ENCODE data around the gene TBXAS1.

TBXAS1 gene

GRCh38 chr7:139799586-139799985 lies 29.5 kb upstream of the TBXAS1 start:
- no peak for DNase-seq (ENCODE audit: low read depth, low spot score)
- H3K4me3 ChIP-seq, result no peak overlapping the region
- no peak overlapping the region for H3K27ac ChIP-seq
- no peak overlapping the region for H3K9ac ChIP-seq (ENCODE audit: insufficient read length)
- TF ChIP-seq POLR2AphosphoS5 (IDR thresholded peaks at IDR 0.05; ENCODE audit: borderline replicate concordance, low read depth, low read length) (no peak), FOXP2 (optimal IDR thresholded peaks at IDR 0.05; ENCODE audit: control extremely low read depth, extremely low read length, insufficient read depth) (no peak), EZH2 (IDR thresholded peaks at IDR 0.05) (no peak)
- H3K36me3 ChIP-seq (ENCODE audit: insufficient read depth, low read length), result no peaks in the 10 kb centered on the region
- H3K9me3 ChIP-seq (ENCODE audit: low read depth, low read length), result no peaks in the 10 kb centered on the region

- TF ChIP-seq FOXP2 (optimal IDR thresholded peaks at IDR 0.05; ENCODE audit: control extremely low read depth, extremely low read length, insufficient read depth) (no peak), POLR2AphosphoS5 (IDR thresholded peaks at IDR 0.05; ENCODE audit: borderline replicate concordance, low read depth, low read length) (no peak), EZH2 (IDR thresholded peaks at IDR 0.05) (no peak)
- H3K27ac ChIP-seq, result no peak overlapping the region
- no peak overlapping the region for H3K9ac ChIP-seq (ENCODE audit: insufficient read length)
- no peak overlapping the region for H3K4me3 ChIP-seq
- no peak for DNase-seq (ENCODE audit: low read depth, low spot score)
- H3K9me3 ChIP-seq (ENCODE audit: low read depth, low read length), result no peaks in the 10 kb centered on the region
- H3K36me3 ChIP-seq (ENCODE audit: insufficient read depth, low read length), result no peaks in the 10 kb centered on the region
Measured at GRCh38 chr7:139804571-139804970, 24.5 kb upstream of the TBXAS1 start.

GRCh38 chr7:139807009-139807408 lies 22.1 kb upstream of the TBXAS1 start:
- TF ChIP-seq EZH2 (IDR thresholded peaks at IDR 0.05), result no peak
- no peak for TF ChIP-seq POLR2AphosphoS5 (IDR thresholded peaks at IDR 0.05; ENCODE audit: borderline replicate concordance, low read depth, low read length)
- TF ChIP-seq FOXP2 (optimal IDR thresholded peaks at IDR 0.05; ENCODE audit: control extremely low read depth, extremely low read length, insufficient read depth), result no peak
- H3K9me3 ChIP-seq (ENCODE audit: low read depth, low read length), result no peaks in the 10 kb centered on the region
- no peak overlapping the region for H3K4me3 ChIP-seq
- H3K9ac ChIP-seq (ENCODE audit: insufficient read length), result no peak overlapping the region
- H3K27ac ChIP-seq, result no peak overlapping the region
- DNase-seq (ENCODE audit: low read depth, low spot score), result no peak
- no peaks in the 10 kb centered on the region for H3K36me3 ChIP-seq (ENCODE audit: insufficient read depth, low read length)

- Histone ChIP-seq H3K4me3 (no peak overlapping the region), H3K36me3 (ENCODE audit: insufficient read depth, low read length) (no peaks in the 10 kb centered on the region), H3K27ac (no peak overlapping the region), H3K9ac (ENCODE audit: insufficient read length) (no peak overlapping the region), H3K9me3 (ENCODE audit: low read depth, low read length) (no peaks in the 10 kb centered on the region)
- DNase-seq (ENCODE audit: low read depth, low spot score), result no peak
- no peak for TF ChIP-seq POLR2AphosphoS5 (IDR thresholded peaks at IDR 0.05; ENCODE audit: borderline replicate concordance, low read depth, low read length)
- no peak for TF ChIP-seq EZH2 (IDR thresholded peaks at IDR 0.05)
- no peak for TF ChIP-seq FOXP2 (optimal IDR thresholded peaks at IDR 0.05; ENCODE audit: control extremely low read depth, extremely low read length, insufficient read depth)
Measured at GRCh38 chr7:139808427-139808826, 20.6 kb upstream of the TBXAS1 start.

- Histone ChIP-seq H3K9ac (ENCODE audit: insufficient read length) (no peak overlapping the region), H3K36me3 (ENCODE audit: insufficient read depth, low read length) (no peaks in the 10 kb centered on the region), H3K9me3 (ENCODE audit: low read depth, low read length) (no peaks in the 10 kb centered on the region), H3K27ac (no peak overlapping the region), H3K4me3 (no peak overlapping the region)
- TF ChIP-seq EZH2 (IDR thresholded peaks at IDR 0.05) (no peak), POLR2AphosphoS5 (IDR thresholded peaks at IDR 0.05; ENCODE audit: borderline replicate concordance, low read depth, low read length) (no peak), FOXP2 (optimal IDR thresholded peaks at IDR 0.05; ENCODE audit: control extremely low read depth, extremely low read length, insufficient read depth) (no peak)
- no peak for DNase-seq (ENCODE audit: low read depth, low spot score)
Measured at GRCh38 chr7:139808846-139809442, 20.1 kb upstream of the TBXAS1 start.

- DNase-seq (ENCODE audit: low read depth, low spot score), result no peak
- no peak overlapping the region for H3K9ac ChIP-seq (ENCODE audit: insufficient read length)
- TF ChIP-seq EZH2 (IDR thresholded peaks at IDR 0.05) (no peak), FOXP2 (optimal IDR thresholded peaks at IDR 0.05; ENCODE audit: control extremely low read depth, extremely low read length, insufficient read depth) (no peak), POLR2AphosphoS5 (IDR thresholded peaks at IDR 0.05; ENCODE audit: borderline replicate concordance, low read depth, low read length) (no peak)
- no peaks in the 10 kb centered on the region for H3K36me3 ChIP-seq (ENCODE audit: insufficient read depth, low read length)
- H3K9me3 ChIP-seq (ENCODE audit: low read depth, low read length), result no peaks in the 10 kb centered on the region
- no peak overlapping the region for H3K4me3 ChIP-seq
- H3K27ac ChIP-seq, result no peak overlapping the region
Measured at GRCh38 chr7:139811066-139811465, 18.0 kb upstream of the TBXAS1 start.

GRCh38 chr7:139813151-139813550 lies 15.9 kb upstream of the TBXAS1 start:
- DNase-seq (ENCODE audit: low read depth, low spot score), result no peak
- Histone ChIP-seq H3K36me3 (ENCODE audit: insufficient read depth, low read length) (no peaks in the 10 kb centered on the region), H3K27ac (no peak overlapping the region), H3K4me3 (no peak overlapping the region), H3K9me3 (ENCODE audit: low read depth, low read length) (no peaks in the 10 kb centered on the region), H3K9ac (ENCODE audit: insufficient read length) (no peak overlapping the region)
- TF ChIP-seq FOXP2 (optimal IDR thresholded peaks at IDR 0.05; ENCODE audit: control extremely low read depth, extremely low read length, insufficient read depth) (no peak), POLR2AphosphoS5 (IDR thresholded peaks at IDR 0.05; ENCODE audit: borderline replicate concordance, low read depth, low read length) (no peak), EZH2 (IDR thresholded peaks at IDR 0.05) (no peak)

GRCh38 chr7:139813689-139814088 lies 15.4 kb upstream of the TBXAS1 start:
- H3K36me3 ChIP-seq (ENCODE audit: insufficient read depth, low read length), result no peaks in the 10 kb centered on the region
- H3K9ac ChIP-seq (ENCODE audit: insufficient read length), result no peak overlapping the region
- TF ChIP-seq POLR2AphosphoS5 (IDR thresholded peaks at IDR 0.05; ENCODE audit: borderline replicate concordance, low read depth, low read length), result no peak
- TF ChIP-seq EZH2 (IDR thresholded peaks at IDR 0.05), result no peak
- no peak for TF ChIP-seq FOXP2 (optimal IDR thresholded peaks at IDR 0.05; ENCODE audit: control extremely low read depth, extremely low read length, insufficient read depth)
- H3K4me3 ChIP-seq, result no peak overlapping the region
- no peak overlapping the region for H3K27ac ChIP-seq
- no peaks in the 10 kb centered on the region for H3K9me3 ChIP-seq (ENCODE audit: low read depth, low read length)
- no peak for DNase-seq (ENCODE audit: low read depth, low spot score)

- no peak overlapping the region for H3K27ac ChIP-seq
- TF ChIP-seq EZH2 (IDR thresholded peaks at IDR 0.05) (no peak), FOXP2 (optimal IDR thresholded peaks at IDR 0.05; ENCODE audit: control extremely low read depth, extremely low read length, insufficient read depth) (no peak), POLR2AphosphoS5 (IDR thresholded peaks at IDR 0.05; ENCODE audit: borderline replicate concordance, low read depth, low read length) (no peak)
- no peaks in the 10 kb centered on the region for H3K9me3 ChIP-seq (ENCODE audit: low read depth, low read length)
- H3K36me3 ChIP-seq (ENCODE audit: insufficient read depth, low read length), result no peaks in the 10 kb centered on the region
- no peak overlapping the region for H3K4me3 ChIP-seq
- H3K9ac ChIP-seq (ENCODE audit: insufficient read length), result no peak overlapping the region
- DNase-seq (ENCODE audit: low read depth, low spot score), result no peak
Measured at GRCh38 chr7:139817249-139817648, 11.8 kb upstream of the TBXAS1 start.

Data from SK-N-MC (cell line).